Measurements from ENCODE around the gene MIF4GD. TPM values are rescaled to one million over a fixed set of nuclear protein-coding genes. Genes with fewer than 3 reads are reported as not detected.

MIF4GD gene
- total and polyA plus RNA-seq, 9 of the 15 experiments (the other 6 are each of a cell fraction or from before 2014, with no cell fraction given): 11.8 to 63.8 (median 28.1) TPM

- no peak for TF ChIP-seq REST (IDR thresholded peaks at IDR 0.05; ENCODE audit: borderline replicate concordance)
- no peak for TF ChIP-seq REST (CRISPR knock-in tag; IDR thresholded peaks at IDR 0.05; ENCODE audit: low read depth)
- TF ChIP-seq E2F4 (CRISPR knock-in tag; IDR thresholded peaks at IDR 0.05; ENCODE audit: low read depth): no peak; the same call in 1 of the 2 replicates
- no peak for TF ChIP-seq NFYB (IDR thresholded peaks at IDR 0.05; ENCODE audit: extremely low read depth, insufficient read length)
- TF ChIP-seq ZNF699 (CRISPR knock-in tag; IDR thresholded peaks at IDR 0.05; ENCODE audit: insufficient replicate concordance): no peak
- TF ChIP-seq PREB (CRISPR knock-in tag; IDR thresholded peaks at IDR 0.05): no peak
- TF ChIP-seq ZNF644 (tag; IDR thresholded peaks at IDR 0.05; ENCODE audit: low read depth): 0 out of 2 replicates have a peak, but pooled peaks have one; percentile 31
- TF ChIP-seq SNRNP70 (optimal IDR thresholded peaks at IDR 0.05; ENCODE audit: low read depth, low read length): no peak
- peak; percentile 73; the same call in 1 of the 2 replicates for TF ChIP-seq THRB (CRISPR knock-in tag; conservative IDR thresholded peaks at IDR 0.05)
- TF ChIP-seq CEBPG (CRISPR knock-in tag; IDR thresholded peaks at IDR 0.05): 0 out of 2 replicates have a peak, but pooled peaks have one; percentile 7
- TF ChIP-seq CEBPG (tag; conservative IDR thresholded peaks at IDR 0.05 in 1 of 2, IDR thresholded peaks at IDR 0.05 in 1 of 2): no peak
- 0 out of 2 replicates have a peak, but pooled peaks have one; percentile 28 for TF ChIP-seq HMBOX1 (IDR thresholded peaks at IDR 0.05)
Measured at GRCh38 chr17:75261336-75262111, 9.5 kb downstream of the MIF4GD start, which contains the start of the genes GGA3 and MRPS7 (continued).

Measured in K562 (cell line).